ENCODE measurements around the gene ADORA2A.

ADORA2A gene

GRCh38 chr22:24410110-24410856 is 17.1 kb upstream of the ADORA2A start:
- no peak overlapping the region for H4K12ac ChIP-seq (ENCODE audit: low read depth, low read length)
- H3K23ac ChIP-seq (ENCODE audit: low read length): no peak overlapping the region
- H3K27ac ChIP-seq (ENCODE audit: low read depth, low read length): no peak overlapping the region
- H3K9me3 ChIP-seq (ENCODE audit: insufficient read depth, low read depth, low read length): peaks cover 1% of the 10 kb centered on the region
- no peaks in the 10 kb centered on the region for H3K79me1 ChIP-seq (ENCODE audit: low read length)
- no peaks in the 10 kb centered on the region for H3K79me2 ChIP-seq (ENCODE audit: control insufficient read depth, insufficient read depth, low read length, poor library complexity)
- H3K18ac ChIP-seq (ENCODE audit: low read length): no peak overlapping the region
- no peak overlapping the region for H4K91ac ChIP-seq (ENCODE audit: low read depth, low read length)
- no peak overlapping the region for H4K8ac ChIP-seq (ENCODE audit: low read depth, low read length)
- no peak overlapping the region for H3K4me2 ChIP-seq (ENCODE audit: low read length)
- H2AK5ac ChIP-seq (ENCODE audit: low read length): no peak overlapping the region
- H2BK12ac ChIP-seq (ENCODE audit: low read length): no peak overlapping the region
- H2BK120ac ChIP-seq (ENCODE audit: insufficient read depth, low read length, poor library complexity): no peak overlapping the region
- H3K4ac ChIP-seq (ENCODE audit: low read depth, low read length): no peak overlapping the region
- H3K14ac ChIP-seq (ENCODE audit: low read length): no peak overlapping the region
- no peak overlapping the region for H3K4me3 ChIP-seq (ENCODE audit: low read depth, low read length)
- H3K9ac ChIP-seq (ENCODE audit: low read length): no peak overlapping the region
- no peaks in the 10 kb centered on the region for H3K27me3 ChIP-seq (ENCODE audit: insufficient read depth, low read length)
- no peak overlapping the region for H2AFZ ChIP-seq (ENCODE audit: insufficient read depth, low read length, poor library complexity)
- no peak overlapping the region for H2BK5ac ChIP-seq (ENCODE audit: low read depth, low read length, poor library complexity)
- H3K36me3 ChIP-seq (ENCODE audit: control insufficient read depth in 1 of 2, insufficient read depth in 2 of 2, low read length in 2 of 2): peaks cover 27 to 38% of the 10 kb centered on the region in 2 experiments
- DNase-seq: no peak
- no CpG with 5 or more reads among the region's 8 CpGs for WGBS (ENCODE audit: extremely low coverage, insufficient coverage, insufficient read length)
- H3K4me1 ChIP-seq (ENCODE audit: control insufficient read depth in 1 of 2, insufficient read depth in 2 of 2, low read length in 2 of 2): peaks cover 12 to 19% of the 10 kb centered on the region in 2 experiments

DNA sequence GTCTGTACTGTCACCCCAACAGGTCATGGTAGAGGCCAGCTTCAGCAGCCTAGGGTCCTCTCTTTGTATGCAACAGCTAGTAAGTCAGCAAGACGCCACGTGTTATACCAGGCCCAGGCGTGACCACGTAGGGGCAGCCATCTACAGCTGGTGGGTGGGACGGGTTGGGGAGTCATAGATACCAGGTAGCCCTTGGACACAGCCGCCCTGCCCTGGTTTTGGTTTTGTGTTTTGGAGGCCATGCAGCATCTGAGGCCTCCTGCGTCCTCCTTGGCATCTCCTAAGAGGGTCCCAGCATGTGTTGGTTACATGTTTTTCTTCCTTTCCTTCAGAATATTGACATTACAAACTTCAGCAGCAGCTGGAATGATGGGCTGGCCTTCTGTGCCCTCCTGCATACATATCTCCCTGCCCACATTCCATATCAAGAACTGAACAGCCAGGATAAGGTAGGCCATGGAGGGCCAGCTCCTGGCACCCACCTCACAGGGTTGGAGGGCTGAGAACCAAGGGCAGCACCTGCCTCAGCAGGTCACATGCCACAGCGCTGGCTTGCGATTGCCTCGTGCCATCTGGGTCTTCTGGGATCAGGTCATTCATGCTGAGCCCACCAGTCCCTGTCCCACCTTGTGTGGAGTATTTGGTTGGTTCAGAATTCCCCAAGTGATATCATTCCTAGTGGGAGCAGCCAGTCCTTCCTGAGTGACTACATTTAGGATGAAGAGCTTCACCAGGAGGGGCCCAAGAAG is 16.0 kb upstream of the ADORA2A start:
- Histone ChIP-seq H3K4me2 (ENCODE audit: low read length) (no peak overlapping the region), H3K79me2 (ENCODE audit: control insufficient read depth, insufficient read depth, low read length, poor library complexity) (no peaks in the 10 kb centered on the region), H3K79me1 (ENCODE audit: low read length) (no peaks in the 10 kb centered on the region), H3K14ac (ENCODE audit: low read length) (no peak overlapping the region), H3K4me3 (ENCODE audit: low read depth, low read length) (no peak overlapping the region), H3K9me3 (ENCODE audit: insufficient read depth, low read depth, low read length) (peaks cover 1% of the 10 kb centered on the region), H3K36me3 (ENCODE audit: control insufficient read depth in 1 of 2, insufficient read depth in 2 of 2, low read length in 2 of 2) (peaks cover 32 to 48% of the 10 kb centered on the region in 2 experiments), H2BK5ac (ENCODE audit: low read depth, low read length, poor library complexity) (no peak overlapping the region), H2AK5ac (ENCODE audit: low read length) (no peak overlapping the region), H3K27ac (ENCODE audit: low read depth, low read length) (no peak overlapping the region), H4K12ac (ENCODE audit: low read depth, low read length) (no peak overlapping the region), H3K9ac (ENCODE audit: low read length) (no peak overlapping the region), H3K23ac (ENCODE audit: low read length) (no peak overlapping the region), H3K18ac (ENCODE audit: low read length) (no peak overlapping the region), H4K91ac (ENCODE audit: low read depth, low read length) (no peak overlapping the region), H4K8ac (ENCODE audit: low read depth, low read length) (no peak overlapping the region), H2BK12ac (ENCODE audit: low read length) (no peak overlapping the region), H2BK120ac (ENCODE audit: insufficient read depth, low read length, poor library complexity) (no peak overlapping the region), H3K4me1 (ENCODE audit: control insufficient read depth in 1 of 2, insufficient read depth in 2 of 2, low read length in 2 of 2) (peaks cover 8 to 14% of the 10 kb centered on the region in 2 experiments), H2AFZ (ENCODE audit: insufficient read depth, low read length, poor library complexity) (no peak overlapping the region), H3K4ac (ENCODE audit: low read depth, low read length) (no peak overlapping the region), H3K27me3 (ENCODE audit: insufficient read depth, low read length) (no peaks in the 10 kb centered on the region)
- no CpG with 5 or more reads among the region's 10 CpGs for WGBS (ENCODE audit: extremely low coverage, insufficient coverage, insufficient read length)
- DNase-seq: no peak

GRCh38 chr22:24412274-24412673 is 15.1 kb upstream of the ADORA2A start:
- Histone ChIP-seq H2AFZ (ENCODE audit: insufficient read depth, low read length, poor library complexity) (no peak overlapping the region), H3K23ac (ENCODE audit: low read length) (no peak overlapping the region), H2BK120ac (ENCODE audit: insufficient read depth, low read length, poor library complexity) (no peak overlapping the region), H2BK5ac (ENCODE audit: low read depth, low read length, poor library complexity) (no peak overlapping the region), H3K36me3 (ENCODE audit: control insufficient read depth in 1 of 2, insufficient read depth in 2 of 2, low read length in 2 of 2) (peaks cover 35 to 54% of the 10 kb centered on the region in 2 experiments), H2BK12ac (ENCODE audit: low read length) (no peak overlapping the region), H3K27ac (ENCODE audit: low read depth, low read length) (no peak overlapping the region), H4K91ac (ENCODE audit: low read depth, low read length) (no peak overlapping the region), H3K4me3 (ENCODE audit: low read depth, low read length) (no peak overlapping the region), H3K9ac (ENCODE audit: low read length) (no peak overlapping the region), H3K18ac (ENCODE audit: low read length) (no peak overlapping the region), H3K27me3 (ENCODE audit: insufficient read depth, low read length) (no peaks in the 10 kb centered on the region), H4K8ac (ENCODE audit: low read depth, low read length) (no peak overlapping the region), H3K4ac (ENCODE audit: low read depth, low read length) (no peak overlapping the region), H3K79me1 (ENCODE audit: low read length) (no peaks in the 10 kb centered on the region), H3K4me1 (ENCODE audit: control insufficient read depth in 1 of 2, insufficient read depth in 2 of 2, low read length in 2 of 2) (peaks cover 1 to 7% of the 10 kb centered on the region in 2 experiments), H3K4me2 (ENCODE audit: low read length) (no peak overlapping the region), H3K14ac (ENCODE audit: low read length) (no peak overlapping the region), H2AK5ac (ENCODE audit: low read length) (no peak overlapping the region), H4K12ac (ENCODE audit: low read depth, low read length) (no peak overlapping the region), H3K79me2 (ENCODE audit: control insufficient read depth, insufficient read depth, low read length, poor library complexity) (no peaks in the 10 kb centered on the region), H3K9me3 (ENCODE audit: insufficient read depth, low read depth, low read length) (peaks cover 1% of the 10 kb centered on the region)
- DNase-seq: no peak
- no CpG with 5 or more reads among the region's 7 CpGs for WGBS (ENCODE audit: extremely low coverage, insufficient coverage, insufficient read length)

DNA sequence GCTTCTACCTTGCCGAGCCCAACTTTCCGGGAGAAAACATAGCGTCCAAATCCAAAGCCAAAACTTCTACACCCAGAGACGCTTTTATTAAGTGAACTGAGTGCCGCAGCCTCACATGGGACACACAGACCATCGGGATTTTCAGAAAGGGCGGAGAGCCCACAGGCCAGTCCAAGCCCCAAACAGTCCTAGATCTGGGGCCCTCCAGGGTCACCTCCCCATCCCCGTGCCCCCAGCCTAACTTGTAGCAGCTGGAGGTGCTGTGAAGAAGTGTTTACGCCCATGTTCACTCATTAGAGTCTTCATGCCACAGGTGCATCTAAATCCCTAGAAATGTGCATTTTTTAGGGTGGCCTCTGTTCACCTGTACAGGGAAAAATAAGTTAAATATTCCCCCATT is 14.1 kb upstream of the ADORA2A start:
- Histone ChIP-seq H3K36me3 (ENCODE audit: control insufficient read depth in 1 of 2, insufficient read depth in 2 of 2, low read length in 2 of 2) (peaks cover 40 to 61% of the 10 kb centered on the region in 2 experiments), H3K79me2 (ENCODE audit: control insufficient read depth, insufficient read depth, low read length, poor library complexity) (no peaks in the 10 kb centered on the region), H4K12ac (ENCODE audit: low read depth, low read length) (no peak overlapping the region), H3K4me1 (ENCODE audit: control insufficient read depth in 1 of 2, insufficient read depth in 2 of 2, low read length in 2 of 2) (peaks cover 0 to 1% of the 10 kb centered on the region in 2 experiments), H2BK12ac (ENCODE audit: low read length) (no peak overlapping the region), H3K9ac (ENCODE audit: low read length) (no peak overlapping the region), H3K14ac (ENCODE audit: low read length) (no peak overlapping the region), H3K27me3 (ENCODE audit: insufficient read depth, low read length) (no peaks in the 10 kb centered on the region), H3K79me1 (ENCODE audit: low read length) (no peaks in the 10 kb centered on the region), H3K4me2 (ENCODE audit: low read length) (no peak overlapping the region), H4K91ac (ENCODE audit: low read depth, low read length) (no peak overlapping the region), H3K4me3 (ENCODE audit: low read depth, low read length) (no peak overlapping the region), H3K9me3 (ENCODE audit: insufficient read depth, low read depth, low read length) (peaks cover 1% of the 10 kb centered on the region), H2BK5ac (ENCODE audit: low read depth, low read length, poor library complexity) (no peak overlapping the region), H3K4ac (ENCODE audit: low read depth, low read length) (no peak overlapping the region), H2BK120ac (ENCODE audit: insufficient read depth, low read length, poor library complexity) (no peak overlapping the region), H2AFZ (ENCODE audit: insufficient read depth, low read length, poor library complexity) (no peak overlapping the region), H4K8ac (ENCODE audit: low read depth, low read length) (no peak overlapping the region), H3K27ac (ENCODE audit: low read depth, low read length) (no peak overlapping the region), H3K18ac (ENCODE audit: low read length) (no peak overlapping the region), H3K23ac (ENCODE audit: low read length) (no peak overlapping the region), H2AK5ac (ENCODE audit: low read length) (no peak overlapping the region)
- WGBS (ENCODE audit: extremely low coverage, insufficient coverage, insufficient read length): no CpG with 5 or more reads among the region's 9 CpGs
- DNase-seq: no peak

All from trophoblast cell (in vitro differentiated cells and primary cell).